GM18519 (cell line): ENCODE measurements around the gene CHRD.

Experiments used
- ATAC-seq: cut with Tn5 transposase; IDR thresholded peaks from one replicate; pipeline ENCODE4 v1.9.1; 2021; ENCODE audit warnings: mild to moderate bottlenecking, moderate library complexity; ENCODE audit not compliant: unreplicated experiment, low FRiP score

The CHRD gene

DNA sequence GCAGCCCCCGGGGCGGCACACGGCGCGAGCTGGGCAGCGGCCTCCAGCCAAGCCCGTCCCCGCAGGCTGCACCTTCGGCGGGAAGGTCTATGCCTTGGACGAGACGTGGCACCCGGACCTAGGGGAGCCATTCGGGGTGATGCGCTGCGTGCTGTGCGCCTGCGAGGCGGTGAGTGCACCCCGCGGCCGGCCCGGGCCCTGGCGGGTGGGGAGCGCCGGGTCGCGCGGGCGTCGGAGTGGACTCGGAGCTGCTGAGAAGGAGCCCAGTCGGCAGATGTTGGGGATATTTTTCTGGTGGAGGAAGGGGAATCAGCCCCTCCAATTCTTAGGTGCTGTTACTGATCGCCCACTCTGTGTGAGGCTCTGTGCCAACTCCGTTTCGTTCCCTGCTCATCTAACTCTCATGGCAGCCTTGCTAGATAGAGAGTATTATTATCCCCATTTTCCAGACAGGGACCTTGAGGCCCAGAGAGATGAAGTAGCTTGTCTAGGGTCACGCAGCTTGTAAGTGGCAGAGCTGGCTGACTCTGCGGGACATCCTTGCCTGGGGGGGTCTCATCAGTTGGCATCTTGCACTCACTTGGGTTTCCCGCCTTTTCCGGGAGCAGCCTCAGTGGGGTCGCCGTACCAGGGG lies 890 bp downstream of the CHRD start:
- ATAC-seq = no peak

DNA sequence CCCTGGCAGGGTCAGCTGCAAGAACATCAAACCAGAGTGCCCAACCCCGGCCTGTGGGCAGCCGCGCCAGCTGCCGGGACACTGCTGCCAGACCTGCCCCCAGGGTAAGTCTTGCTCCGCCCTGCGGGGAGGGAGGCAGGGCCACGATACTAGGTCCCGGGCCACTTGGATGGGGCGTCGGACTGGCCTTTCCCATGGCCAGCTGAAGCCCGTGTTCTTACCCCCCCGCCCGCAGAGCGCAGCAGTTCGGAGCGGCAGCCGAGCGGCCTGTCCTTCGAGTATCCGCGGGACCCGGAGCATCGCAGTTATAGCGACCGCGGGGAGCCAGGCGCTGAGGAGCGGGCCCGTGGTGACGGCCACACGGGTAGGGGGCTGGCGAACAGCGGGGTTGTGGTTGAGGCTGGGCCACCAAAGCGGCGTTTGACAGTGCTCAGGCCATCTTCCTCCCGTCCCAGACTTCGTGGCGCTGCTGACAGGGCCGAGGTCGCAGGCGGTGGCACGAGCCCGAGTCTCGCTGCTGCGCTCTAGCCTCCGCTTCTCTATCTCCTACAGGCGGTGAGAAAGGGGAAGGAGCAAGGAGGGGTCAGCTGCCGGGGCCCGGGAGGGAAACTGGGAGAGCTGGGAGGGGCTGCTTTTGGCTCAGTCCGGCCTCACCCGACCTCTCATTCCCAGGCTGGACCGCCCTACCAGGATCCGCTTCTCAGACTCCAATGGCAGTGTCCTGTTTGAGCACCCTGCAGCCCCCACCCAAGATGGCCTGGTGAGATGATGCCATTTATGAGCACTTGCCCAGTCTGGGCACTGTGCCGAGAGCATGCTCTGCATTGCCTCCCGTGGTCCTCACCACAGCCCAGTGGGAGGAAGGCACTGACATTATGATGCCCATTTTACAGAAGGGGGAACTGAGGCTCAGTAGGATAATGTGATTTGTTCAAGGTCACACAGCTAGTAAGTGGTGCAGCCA lies 1.7 kb downstream of the CHRD start:
- no peak for ATAC-seq

DNA sequence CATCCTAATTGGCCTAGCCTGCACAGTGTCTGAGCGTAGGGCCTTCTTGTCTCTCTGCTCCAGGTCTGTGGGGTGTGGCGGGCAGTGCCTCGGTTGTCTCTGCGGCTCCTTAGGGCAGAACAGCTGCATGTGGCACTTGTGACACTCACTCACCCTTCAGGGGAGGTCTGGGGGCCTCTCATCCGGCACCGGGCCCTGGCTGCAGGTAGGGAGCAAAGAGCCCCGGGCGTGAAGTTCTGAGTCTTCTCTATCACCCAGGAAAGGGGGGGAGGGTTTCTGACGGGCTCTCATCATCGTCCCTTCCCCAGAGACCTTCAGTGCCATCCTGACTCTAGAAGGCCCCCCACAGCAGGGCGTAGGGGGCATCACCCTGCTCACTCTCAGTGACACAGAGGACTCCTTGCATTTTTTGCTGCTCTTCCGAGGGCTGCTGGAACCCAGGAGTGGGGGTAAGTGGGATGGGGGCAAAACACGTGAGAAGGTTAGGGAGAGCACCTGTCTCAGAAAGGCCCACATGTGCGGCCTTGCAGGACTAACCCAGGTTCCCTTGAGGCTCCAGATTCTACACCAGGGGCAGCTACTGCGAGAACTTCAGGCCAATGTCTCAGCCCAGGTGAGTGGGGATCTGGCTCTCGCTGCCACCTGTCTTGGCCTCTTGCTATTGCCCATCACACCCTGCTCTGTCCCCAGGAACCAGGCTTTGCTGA lies 2.6 kb downstream of the CHRD start:
- ATAC-seq = no peak

DNA sequence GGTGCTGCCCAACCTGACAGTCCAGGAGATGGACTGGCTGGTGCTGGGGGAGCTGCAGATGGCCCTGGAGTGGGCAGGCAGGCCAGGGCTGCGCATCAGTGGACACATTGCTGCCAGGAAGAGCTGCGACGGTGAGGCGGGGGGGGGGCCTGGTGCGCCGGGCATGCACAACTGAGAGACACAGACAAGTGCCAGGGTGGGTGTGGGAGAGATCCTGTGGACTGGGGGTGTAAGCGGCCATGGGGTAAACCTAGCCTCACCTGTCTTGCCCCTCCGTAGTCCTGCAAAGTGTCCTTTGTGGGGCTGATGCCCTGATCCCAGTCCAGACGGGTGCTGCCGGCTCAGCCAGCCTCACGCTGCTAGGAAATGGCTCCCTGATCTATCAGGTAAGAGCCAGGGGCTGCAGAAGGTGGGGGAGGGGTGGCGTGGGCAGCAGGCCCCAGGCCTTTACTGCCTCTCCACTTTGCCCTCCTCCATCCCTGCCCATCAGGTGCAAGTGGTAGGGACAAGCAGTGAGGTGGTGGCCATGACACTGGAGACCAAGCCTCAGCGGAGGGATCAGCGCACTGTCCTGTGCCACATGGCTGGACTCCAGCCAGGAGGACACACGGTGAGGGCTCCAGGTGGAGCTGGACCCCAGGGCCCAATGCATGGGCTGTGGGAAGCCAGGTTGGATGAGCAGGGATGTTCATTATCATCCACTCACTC lies 3.3 kb downstream of the CHRD start:
- no peak for ATAC-seq

DNA sequence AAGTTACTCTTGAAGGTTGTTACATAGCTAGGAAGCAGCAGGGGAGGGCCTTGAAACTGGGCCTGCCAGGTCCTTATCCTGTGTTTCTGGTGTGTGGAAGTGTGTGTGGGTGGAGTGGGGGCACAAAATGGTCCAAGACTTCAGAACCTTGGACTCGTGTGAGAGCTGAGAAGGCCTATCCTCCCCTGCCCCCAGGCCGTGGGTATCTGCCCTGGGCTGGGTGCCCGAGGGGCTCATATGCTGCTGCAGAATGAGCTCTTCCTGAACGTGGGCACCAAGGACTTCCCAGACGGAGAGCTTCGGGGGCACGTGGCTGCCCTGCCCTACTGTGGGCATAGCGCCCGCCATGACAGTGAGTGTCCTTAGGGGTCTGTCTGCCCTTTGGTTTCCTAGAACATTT lies 4.5 kb downstream of the CHRD start:
- ATAC-seq = no peak

DNA sequence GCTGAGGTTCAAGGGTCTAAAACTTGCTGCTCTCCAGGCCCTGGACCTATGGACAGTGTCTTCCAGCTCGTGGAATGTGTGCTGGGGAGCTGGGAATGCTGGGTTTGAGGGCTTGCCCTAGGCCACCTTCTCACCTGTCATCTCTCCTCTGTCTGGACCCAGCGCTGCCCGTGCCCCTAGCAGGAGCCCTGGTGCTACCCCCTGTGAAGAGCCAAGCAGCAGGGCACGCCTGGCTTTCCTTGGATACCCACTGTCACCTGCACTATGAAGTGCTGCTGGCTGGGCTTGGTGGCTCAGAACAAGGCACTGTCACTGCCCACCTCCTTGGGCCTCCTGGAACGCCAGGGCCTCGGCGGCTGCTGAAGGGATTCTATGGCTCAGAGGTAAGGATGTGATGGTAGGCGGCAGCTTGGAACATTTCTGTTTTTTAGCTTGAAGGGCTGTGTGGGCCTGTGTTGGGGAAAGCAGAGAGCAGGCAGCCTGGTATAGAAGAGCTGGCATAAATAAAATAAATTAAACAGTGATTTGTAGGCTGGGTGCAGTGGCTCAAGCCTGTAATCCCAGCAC lies 5.1 kb downstream of the CHRD start:
- ATAC-seq = no peak

DNA sequence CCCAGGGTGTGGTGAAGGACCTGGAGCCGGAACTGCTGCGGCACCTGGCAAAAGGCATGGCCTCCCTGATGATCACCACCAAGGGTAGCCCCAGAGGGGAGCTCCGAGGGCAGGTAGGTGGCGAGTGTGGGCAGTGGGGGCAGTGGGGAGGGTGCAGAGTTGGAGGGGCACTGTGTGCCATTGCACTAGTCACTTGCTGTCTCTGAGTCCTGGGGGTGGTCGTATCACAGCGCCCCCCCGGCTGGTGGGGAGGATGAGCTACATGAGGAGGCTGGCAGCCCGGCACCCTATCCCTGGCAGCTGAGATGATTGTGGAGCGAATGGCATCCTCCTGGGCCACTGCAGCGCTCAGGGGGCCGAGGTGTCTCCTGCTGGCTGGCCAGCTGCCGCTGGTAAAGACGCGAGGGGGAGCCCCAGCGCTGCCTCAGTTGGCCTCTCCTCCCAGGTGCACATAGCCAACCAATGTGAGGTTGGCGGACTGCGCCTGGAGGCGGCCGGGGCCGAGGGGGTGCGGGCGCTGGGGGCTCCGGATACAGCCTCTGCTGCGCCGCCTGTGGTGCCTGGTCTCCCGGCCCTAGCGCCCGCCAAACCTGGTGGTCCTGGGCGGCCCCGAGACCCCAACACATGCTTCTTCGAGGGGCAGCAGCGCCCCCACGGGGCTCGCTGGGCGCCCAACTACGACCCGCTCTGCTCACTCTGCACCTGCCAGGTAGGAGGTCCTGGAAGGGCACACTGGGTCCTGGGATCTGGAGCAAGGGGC lies 6.4 kb downstream of the CHRD start:
- ATAC-seq = no peak

DNA sequence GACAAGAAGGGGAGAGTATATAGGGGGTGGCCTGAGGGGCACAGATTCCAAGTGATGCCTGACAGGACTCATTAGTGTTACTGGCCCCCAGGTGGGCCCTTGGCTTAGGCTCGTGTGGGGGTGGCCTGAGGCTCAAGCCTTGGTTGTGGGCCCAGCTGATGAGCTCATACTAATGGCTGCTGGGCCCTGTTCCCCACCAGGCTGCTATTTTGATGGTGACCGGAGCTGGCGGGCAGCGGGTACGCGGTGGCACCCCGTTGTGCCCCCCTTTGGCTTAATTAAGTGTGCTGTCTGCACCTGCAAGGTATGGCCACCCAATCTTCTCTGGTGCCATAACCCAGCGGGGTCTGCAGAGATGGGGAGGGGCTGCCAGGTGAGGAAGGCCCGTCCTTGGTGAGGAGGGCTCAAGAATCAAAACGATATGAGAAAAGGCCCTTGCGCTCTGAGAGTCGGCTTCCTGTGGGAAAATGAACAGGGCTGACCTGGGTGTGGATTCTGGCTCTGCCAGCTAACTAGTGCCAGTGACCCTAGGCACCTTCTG lies 7.4 kb downstream of the CHRD start:
- ATAC-seq = no peak

DNA sequence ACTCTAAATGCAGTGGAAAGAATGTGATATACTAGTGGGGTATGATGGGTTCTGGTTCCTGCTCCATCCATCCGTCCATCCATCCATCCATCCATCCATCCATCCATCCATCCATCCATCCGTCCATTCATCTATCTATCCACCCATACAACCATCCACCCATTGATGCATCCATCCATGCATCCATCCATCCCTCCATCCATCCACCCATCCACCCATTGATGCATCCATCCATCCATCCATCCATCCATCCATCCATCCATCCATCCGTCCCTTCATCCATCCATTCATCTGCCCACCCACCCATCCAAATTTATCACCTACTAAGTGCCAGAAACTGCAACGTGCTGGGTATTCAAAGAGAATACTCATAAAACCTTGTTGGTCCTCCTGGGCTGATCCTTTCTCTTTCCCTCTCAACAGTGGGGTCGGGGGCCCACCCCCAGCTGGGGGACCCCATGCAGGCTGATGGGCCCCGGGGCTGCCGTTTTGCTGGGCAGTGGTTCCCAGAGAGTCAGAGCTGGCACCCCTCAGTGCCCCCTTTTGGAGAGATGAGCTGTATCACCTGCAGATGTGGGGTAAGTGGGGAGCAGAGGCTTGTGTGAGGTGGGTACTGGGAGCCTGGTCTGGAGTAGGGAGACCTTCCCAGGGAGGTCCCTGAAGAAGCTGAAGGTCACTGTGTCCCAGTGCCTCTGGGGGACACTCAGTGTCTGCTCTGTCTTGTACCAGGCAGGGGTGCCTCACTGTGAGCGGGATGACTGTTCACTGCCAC lies 8.5 kb downstream of the CHRD start:
- ATAC-seq = no peak

DNA sequence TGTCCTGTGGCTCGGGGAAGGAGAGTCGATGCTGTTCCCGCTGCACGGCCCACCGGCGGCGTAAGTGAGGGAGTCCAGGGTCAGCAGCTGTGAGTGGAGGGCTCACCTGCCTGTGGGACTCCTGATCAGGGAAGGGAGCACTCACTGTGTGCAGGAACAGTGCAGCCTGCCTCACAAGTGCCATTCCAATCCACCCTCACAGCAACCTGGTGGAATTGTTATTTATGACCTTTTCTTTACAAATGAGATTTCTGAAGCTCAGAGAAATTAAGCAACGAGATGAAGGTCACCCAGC lies 9.0 kb downstream of the CHRD start:
- ATAC-seq = no peak

DNA sequence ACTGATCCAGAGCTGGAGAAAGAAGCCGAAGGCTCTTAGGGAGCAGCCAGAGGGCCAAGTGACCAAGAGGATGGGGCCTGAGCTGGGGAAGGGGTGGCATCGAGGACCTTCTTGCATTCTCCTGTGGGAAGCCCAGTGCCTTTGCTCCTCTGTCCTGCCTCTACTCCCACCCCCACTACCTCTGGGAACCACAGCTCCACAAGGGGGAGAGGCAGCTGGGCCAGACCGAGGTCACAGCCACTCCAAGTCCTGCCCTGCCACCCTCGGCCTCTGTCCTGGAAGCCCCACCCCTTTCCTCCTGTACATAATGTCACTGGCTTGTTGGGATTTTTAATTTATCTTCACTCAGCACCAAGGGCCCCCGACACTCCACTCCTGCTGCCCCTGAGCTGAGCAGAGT lies 9.5 kb downstream of the CHRD start:
- no peak for ATAC-seq

DNA sequence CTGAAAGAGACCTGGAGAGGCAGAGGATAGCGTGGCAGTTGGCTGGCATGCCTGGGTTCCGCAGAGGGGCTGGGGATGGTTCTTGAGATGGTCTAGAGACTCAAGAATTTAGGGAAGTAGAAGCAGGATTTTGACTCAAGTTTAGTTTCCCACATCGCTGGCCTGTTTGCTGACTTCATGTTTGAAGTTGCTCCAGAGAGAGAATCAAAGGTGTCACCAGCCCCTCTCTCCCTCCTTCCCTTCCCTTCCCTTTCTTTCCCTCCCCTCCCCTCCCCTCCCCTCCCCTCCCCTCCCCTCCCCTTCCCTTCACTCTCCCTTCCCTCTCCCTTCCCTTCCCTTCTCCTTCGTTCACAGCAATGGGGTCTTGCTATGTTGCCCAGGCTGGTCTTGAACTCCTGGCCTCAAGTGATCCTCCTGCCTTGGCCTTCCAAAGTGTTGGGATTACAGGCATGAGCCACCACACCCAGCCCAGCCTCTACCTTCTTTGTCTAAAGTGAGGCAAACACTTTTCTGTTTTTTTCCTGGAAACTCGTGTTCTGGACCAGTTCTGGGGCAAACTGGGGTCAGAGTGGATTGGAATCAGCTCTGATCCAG lies 10.2 kb downstream of the CHRD start:
- no peak for ATAC-seq

DNA sequence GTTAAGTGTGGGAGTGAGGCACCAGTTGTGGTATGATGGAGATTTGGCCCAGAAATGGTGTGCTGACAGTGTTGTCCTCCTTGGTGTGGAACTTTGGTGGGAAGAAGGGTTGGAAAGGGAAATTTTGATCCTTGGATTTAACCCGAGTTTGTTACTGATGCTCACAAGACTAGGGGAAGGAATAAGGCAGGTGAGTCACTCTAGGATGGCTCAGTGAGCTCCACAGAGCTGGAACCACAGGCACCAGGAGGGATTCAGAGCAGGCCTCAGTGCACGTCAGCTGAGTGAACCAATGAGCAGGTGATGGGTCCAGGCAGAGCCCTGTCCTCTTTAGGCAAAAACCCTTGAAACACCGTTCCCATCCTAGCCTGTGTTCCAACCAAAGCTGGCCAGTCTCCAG lies 11.4 kb downstream of the CHRD start:
- no peak for ATAC-seq

DNA sequence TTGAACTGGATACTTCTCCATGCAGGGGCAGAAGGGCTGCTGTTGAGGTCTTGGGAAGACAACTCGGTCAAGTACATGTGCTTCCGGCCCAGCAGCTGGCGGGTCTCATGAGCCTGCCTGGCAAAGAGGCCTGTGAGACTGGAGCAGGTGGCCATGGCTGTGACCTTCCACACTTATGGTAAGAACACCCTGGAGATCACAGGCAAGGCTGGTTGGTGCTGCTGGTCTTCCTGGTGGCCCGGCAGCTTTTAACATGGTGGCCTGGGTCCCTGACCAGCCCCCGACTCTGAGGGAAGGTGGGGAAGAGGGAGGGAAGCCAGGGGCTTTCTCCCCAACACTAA lies 15.4 kb downstream of the CHRD start:
- ATAC-seq = no peak

DNA sequence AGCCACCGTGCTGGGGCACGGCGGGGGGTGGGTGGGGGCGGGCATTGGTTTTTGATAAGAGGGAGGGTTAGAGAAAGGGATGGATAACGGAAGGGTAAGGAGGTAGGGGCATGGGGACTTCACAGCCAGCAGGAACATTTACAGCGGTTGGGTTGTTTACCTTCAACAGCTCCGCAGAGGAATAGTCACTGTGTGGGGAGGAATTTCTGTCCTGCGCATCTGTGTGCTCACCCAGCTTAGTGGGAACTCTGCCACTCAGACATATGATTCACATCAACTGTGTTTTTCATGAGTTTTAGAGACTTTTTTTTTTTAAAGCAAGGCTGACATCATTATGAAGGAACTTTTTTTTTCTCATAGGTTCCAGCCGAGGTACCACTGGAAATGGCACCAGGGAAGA lies 19.6 kb downstream of the CHRD start:
- no peak for ATAC-seq

DNA sequence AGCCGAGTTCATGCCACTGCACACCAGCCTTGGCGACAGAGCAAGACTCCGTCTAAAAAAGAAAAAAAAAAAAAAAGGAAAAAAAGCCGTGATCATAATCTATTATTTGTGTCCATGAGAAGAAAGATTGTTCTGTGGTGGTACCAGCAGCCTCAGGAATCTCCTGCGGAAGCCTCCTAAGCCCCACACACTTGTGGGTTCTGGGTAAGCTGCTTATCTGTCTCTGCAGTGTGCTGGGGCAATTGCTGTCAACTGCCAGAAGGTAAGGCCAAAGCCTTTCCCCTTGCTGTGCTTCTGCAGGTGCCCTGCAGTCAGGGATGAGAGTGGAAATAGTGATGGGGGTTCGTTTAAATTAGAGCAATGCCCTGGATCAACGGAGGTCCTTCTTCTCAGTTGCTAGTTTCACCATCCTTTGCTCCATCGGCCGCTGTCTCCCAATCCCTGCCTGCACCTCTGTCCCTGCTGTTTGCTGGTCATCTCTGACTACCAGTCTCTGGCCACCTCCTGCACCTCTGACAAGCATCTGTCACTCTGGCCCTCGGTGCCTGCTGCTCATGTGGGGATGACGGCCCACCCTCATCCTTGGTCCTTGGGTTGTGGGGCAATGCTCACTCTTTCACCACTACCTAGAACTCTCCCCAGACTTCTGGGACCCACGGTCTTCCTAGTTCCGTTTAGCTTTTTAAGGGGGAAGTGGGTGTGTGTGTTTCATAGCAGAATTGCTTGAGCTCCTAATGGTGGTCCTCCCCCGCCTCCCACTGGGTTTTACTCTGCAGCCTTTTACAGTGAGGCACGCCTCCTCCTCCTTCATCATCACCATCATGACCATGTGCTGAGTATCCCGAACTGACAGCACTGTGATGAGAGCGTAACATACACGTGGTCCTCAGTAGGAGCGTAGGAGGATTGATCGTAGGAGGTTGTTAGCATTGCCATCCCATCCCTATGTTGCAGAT lies 25.5 kb downstream of the CHRD start:
- ATAC-seq = no peak

DNA sequence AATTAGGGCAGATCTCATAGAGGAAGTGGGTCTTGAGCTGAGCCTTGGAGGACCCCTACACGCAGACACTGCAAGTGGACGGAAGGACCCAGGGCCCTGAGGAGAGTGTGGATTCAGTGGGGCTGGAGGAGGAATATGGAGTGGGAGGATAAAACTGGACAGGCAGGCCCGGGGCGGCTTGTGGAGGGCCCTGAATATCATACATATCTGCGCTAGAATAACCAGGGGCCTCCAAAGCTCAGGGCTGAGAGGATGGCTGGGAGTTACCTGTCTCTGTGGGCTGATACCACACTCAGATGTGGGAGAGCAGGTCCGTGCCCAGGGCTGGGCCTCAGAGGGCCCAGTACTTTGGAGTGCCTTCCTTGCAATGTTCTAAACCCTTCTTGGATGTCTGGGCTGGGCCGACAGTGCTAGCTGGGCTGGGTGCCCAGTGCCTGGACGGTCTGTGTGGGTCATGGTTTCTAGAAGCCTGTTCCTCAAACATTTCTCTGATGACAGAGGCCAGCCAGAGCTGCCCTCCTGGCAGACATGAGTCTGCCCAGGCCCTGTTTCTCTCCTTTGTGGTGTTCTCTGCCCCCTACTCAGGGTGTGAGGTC lies 29.6 kb downstream of the CHRD start:
- no peak for ATAC-seq
